CD4-positive, alpha-beta T cell (primary cell): ENCODE data around the gene CDK6. TPM values are rescaled to one million over a fixed set of nuclear protein-coding genes. Genes with fewer than 3 reads are reported as not detected.

Experiments used
- ATAC-seq: fragments of 200-7000 bp; cut with Tn5 transposase; one replicate; pipeline ENCODE4 v1.10.0; 2022; ENCODE audit warnings: mild to moderate bottlenecking; ENCODE audit not compliant: poor library complexity
- CTCF ChIA-PET: fragments of 350-600 bp; sonication (Branson Sonifier 250); formaldehyde crosslinking; loops from one replicate; lab custom pipeline; 2021; ENCODE audit warnings: antibody characterized with exemption, inconsistent platforms; lab: Charles Lee
- POLR2A ChIA-PET: fragments of 350-600 bp; sonication (Branson Sonifier 250); formaldehyde crosslinking; loops from one replicate; lab custom pipeline; 2021; ENCODE audit warnings: antibody characterized with exemption, inconsistent platforms; lab: Charles Lee
- DNase-seq, 14 experiments: peaks; one replicate each; pipeline ENCODE4 v3.0.0-alpha.2; 2013 to 2020; ENCODE audit warnings: mixed read lengths in 2 of 14
- H3K27ac ChIP-seq, 2 donors: one replicate each; pipeline versions ENCODE4 v1.5.1 to v1.7.0; 2013; ENCODE audit warnings: low read length in 2 of 2, low read depth in 1 of 2, mild to moderate bottlenecking in 1 of 2
- H3K27me3 ChIP-seq, 2 experiments: 1 replicate in 1 of 2; 2 replicates in 1 of 2; pipeline versions ENCODE4 v1.6.1 to v1.7.0; 2013; ENCODE audit warnings: low read length in 2 of 2, control low read depth in 1 of 2, mild to moderate bottlenecking in 1 of 2, moderate library complexity in 1 of 2; ENCODE audit not compliant: insufficient read depth in 2 of 2, control insufficient read depth in 1 of 2
- H3K36me3 ChIP-seq: one replicate; pipeline ENCODE4 v1.6.1; 2013; ENCODE audit warnings: low read length, control low read depth; ENCODE audit not compliant: insufficient read depth
- H3K4me1 ChIP-seq: one replicate; pipeline ENCODE4 v1.6.1; 2013; ENCODE audit warnings: low read length, control low read depth; ENCODE audit not compliant: insufficient read depth
- H3K4me3 ChIP-seq: one replicate; pipeline ENCODE4 v1.5.1; 2013; ENCODE audit warnings: mild to moderate bottlenecking, low read length, moderate library complexity
- H3K9me3 ChIP-seq, 2 experiments: 1 replicate in 1 of 2; 2 replicates in 1 of 2; pipeline versions ENCODE4 v1.6.1 to v1.7.0; 2013; ENCODE audit warnings: low read length in 2 of 2, mild to moderate bottlenecking in 2 of 2, control low read depth in 1 of 2, moderate library complexity in 1 of 2; ENCODE audit not compliant: control insufficient read depth in 1 of 2, insufficient read depth in 1 of 2
- H3K27ac Mint-ChIP-seq: one replicate; pipeline ENCODE4 v1.8.0; 2020; ENCODE audit warnings: mixed read lengths
- H3K27me3 Mint-ChIP-seq: one replicate; pipeline ENCODE4 v1.8.0; 2021; ENCODE audit warnings: mixed read lengths
- H3K36me3 Mint-ChIP-seq: one replicate; pipeline ENCODE4 v1.8.0; 2021; ENCODE audit warnings: low read depth, mixed read lengths
- H3K4me1 Mint-ChIP-seq: one replicate; pipeline ENCODE4 v1.8.0; 2021; ENCODE audit warnings: low read depth, mixed read lengths
- H3K4me3 Mint-ChIP-seq: one replicate; pipeline ENCODE4 v1.8.0; 2020; ENCODE audit warnings: mild to moderate bottlenecking, mixed read lengths
- H3K9me3 Mint-ChIP-seq: one replicate; pipeline ENCODE4 v1.8.0; 2020; ENCODE audit warnings: mixed read lengths
- intact Hi-C, 2 experiments: fragments of 100-400 bp; cut with DNase I in 1 of 2; cut with micrococcal nuclease in 1 of 2; formaldehyde crosslinking; loops; one replicate each; pipeline versions ENCODE4 v1.15.1 to v1.9.0; 2023 to 2025; cut with DNase I, micrococcal nuclease
- total RNA-seq, 174 experiments: library from RNA in 2 of 174; stranded (reverse) in 2 of 174; gene quantifications; one replicate each; pipeline ENCODE4 v1.2.3 and lab custom pipeline; 2021 to 2026
- TF ChIP-seq, protein P1 (sequence below): fragments of 200-600 bp; IDR thresholded peaks from one replicate; pipeline ENCODE4 v1.8.0; 2022; ENCODE audit warnings: antibody characterized with exemption, mild to moderate bottlenecking

CDK6 gene
- total RNA-seq, 2 experiments from 2014 or later = 13.0 to 13.7 TPM

DNA sequence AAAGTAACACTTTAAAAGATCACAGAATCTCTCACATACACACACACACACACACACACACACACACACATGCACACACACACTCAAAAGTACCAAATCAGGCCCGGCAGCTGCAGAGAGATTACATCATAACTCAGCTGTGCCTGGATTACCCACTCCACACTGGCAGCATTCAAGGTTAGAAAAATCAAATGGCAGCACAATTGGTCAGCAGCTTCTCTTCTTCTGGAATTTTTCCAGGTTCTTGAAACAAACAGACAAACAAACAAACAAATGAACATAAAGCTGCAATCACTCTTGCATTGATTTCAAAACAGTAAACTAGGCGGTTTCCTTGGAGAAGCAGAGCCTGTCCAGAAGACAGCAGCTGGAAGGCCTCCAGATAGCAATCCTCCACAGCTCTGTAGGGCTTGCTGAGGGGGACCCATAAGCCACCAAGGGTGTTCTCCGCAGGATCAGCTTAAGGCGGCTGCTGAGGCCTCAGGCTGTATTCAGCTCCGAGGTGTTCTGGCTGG, 221.7 kb downstream of the CDK6 start:
- CTCF ChIA-PET = interaction anchor here (0.7 to 1.7 kb wide), 2 partner anchors 16 to 25 kb away, joined by 3 to 6 read pairs; partner anchors contain the start of gene FAM133B
- peaks cover 5% of the 10 kb centered on the region for H3K4me1 Mint-ChIP-seq
- no peak overlapping the region for H3K27ac Mint-ChIP-seq
- no peaks in the 10 kb centered on the region for H3K27me3 ChIP-seq
- H3K4me1 ChIP-seq = no peaks in the 10 kb centered on the region
- no peaks in the 10 kb centered on the region for H3K9me3 Mint-ChIP-seq
- POLR2A ChIA-PET = no interaction called here
- H3K9me3 ChIP-seq = no peaks in the 10 kb centered on the region
- no peak for ATAC-seq
- no peak overlapping the region for H3K4me3 Mint-ChIP-seq
- intact Hi-C loops = no loop called here
- peaks cover 28% of the 10 kb centered on the region for H3K36me3 ChIP-seq
- H3K27me3 Mint-ChIP-seq = no peaks in the 10 kb centered on the region
- DNase-seq = no peak
- TF ChIP-seq, protein P1, sequence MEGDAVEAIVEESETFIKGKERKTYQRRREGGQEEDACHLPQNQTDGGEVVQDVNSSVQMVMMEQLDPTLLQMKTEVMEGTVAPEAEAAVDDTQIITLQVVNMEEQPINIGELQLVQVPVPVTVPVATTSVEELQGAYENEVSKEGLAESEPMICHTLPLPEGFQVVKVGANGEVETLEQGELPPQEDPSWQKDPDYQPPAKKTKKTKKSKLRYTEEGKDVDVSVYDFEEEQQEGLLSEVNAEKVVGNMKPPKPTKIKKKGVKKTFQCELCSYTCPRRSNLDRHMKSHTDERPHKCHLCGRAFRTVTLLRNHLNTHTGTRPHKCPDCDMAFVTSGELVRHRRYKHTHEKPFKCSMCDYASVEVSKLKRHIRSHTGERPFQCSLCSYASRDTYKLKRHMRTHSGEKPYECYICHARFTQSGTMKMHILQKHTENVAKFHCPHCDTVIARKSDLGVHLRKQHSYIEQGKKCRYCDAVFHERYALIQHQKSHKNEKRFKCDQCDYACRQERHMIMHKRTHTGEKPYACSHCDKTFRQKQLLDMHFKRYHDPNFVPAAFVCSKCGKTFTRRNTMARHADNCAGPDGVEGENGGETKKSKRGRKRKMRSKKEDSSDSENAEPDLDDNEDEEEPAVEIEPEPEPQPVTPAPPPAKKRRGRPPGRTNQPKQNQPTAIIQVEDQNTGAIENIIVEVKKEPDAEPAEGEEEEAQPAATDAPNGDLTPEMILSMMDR = no peak
- peaks cover 39% of the 10 kb centered on the region for H3K36me3 Mint-ChIP-seq
- H3K27ac ChIP-seq = no peak overlapping the region
- H3K4me3 ChIP-seq = no peak overlapping the region

DNA sequence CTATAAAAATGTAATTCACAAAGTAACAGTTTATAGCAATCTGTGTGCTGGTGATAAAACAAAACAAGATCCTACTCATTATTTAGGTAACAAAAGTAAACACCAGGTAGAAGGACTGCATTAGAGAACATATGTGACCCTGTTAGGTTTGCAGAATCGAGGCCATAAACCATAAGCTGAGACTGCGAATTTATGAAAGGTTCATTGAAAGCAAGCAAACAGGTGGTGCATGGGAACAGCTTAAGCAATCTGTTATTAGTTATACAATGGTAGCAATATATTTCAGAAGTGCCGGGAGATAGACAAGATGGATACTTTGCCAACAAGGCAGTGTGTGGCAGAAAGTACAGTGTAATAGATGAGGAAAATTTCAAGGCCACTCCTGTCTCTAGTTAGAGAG, 222.7 kb downstream of the CDK6 start:
- Mint-ChIP-seq H3K9me3 (no peaks in the 10 kb centered on the region), H3K4me3 (no peak overlapping the region), H3K27ac (no peak overlapping the region), H3K4me1 (peaks cover 6% of the 10 kb centered on the region), H3K27me3 (no peaks in the 10 kb centered on the region), H3K36me3 (peaks cover 39% of the 10 kb centered on the region)
- no peak overlapping the region for H3K4me3 ChIP-seq
- TF ChIP-seq, protein P1 = no peak
- DNase-seq = no peak
- H3K27me3 ChIP-seq = no peaks in the 10 kb centered on the region
- no peak for ATAC-seq
- H3K4me1 ChIP-seq = no peaks in the 10 kb centered on the region
- ChIA-PET POLR2A (no interaction called here), CTCF (interaction anchor here (1.7 kb wide), 1 partner anchor 24 kb away, joined by 6 read pairs; the partner anchor contains the start of gene FAM133B)
- no peak overlapping the region for H3K27ac ChIP-seq
- H3K9me3 ChIP-seq = no peaks in the 10 kb centered on the region
- intact Hi-C loops = no loop called here
- H3K36me3 ChIP-seq = peaks cover 28% of the 10 kb centered on the region

DNA sequence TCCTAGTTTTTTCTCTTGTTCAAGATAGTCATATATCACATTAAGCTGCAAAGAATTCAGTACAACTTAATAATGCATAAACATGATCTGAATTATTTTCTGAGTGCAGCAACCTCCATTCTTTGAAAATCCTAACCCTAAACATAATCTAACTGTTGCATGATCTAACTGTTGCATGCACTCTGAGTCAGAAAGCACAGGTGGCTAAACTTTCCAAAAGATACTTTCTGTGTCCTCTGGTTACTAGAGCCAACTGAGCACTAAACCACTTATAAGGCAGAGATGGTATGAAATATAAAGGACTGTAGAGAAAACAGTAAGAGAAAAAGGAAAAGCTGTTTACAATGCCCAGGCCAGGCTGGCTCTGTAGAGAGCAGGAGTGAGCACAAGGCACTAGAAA, 223.2 kb downstream of the CDK6 start:
- Histone ChIP-seq H3K27ac (no peak overlapping the region), H3K4me1 (no peaks in the 10 kb centered on the region), H3K36me3 (peaks cover 28% of the 10 kb centered on the region), H3K4me3 (no peak overlapping the region), H3K27me3 (no peaks in the 10 kb centered on the region), H3K9me3 (no peaks in the 10 kb centered on the region)
- ChIA-PET POLR2A (no interaction called here), CTCF (no interaction called here)
- no peaks in the 10 kb centered on the region for H3K9me3 Mint-ChIP-seq
- peaks cover 39% of the 10 kb centered on the region for H3K36me3 Mint-ChIP-seq
- DNase-seq (no peak), ATAC-seq (no peak)
- H3K27ac Mint-ChIP-seq = no peak overlapping the region
- no peak overlapping the region for H3K4me3 Mint-ChIP-seq
- TF ChIP-seq, protein P1 = no peak
- no peaks in the 10 kb centered on the region for H3K27me3 Mint-ChIP-seq
- intact Hi-C loops = no loop called here
- H3K4me1 Mint-ChIP-seq = peaks cover 6% of the 10 kb centered on the region
